Mucosa of stomach (tissue), 1 donor: Measurements from ENCODE around the gene CLEC4D.
"Not testable (repeated sequence)": the region's sequence is repeated elsewhere in the genome, so short reads cannot be mapped to it uniquely, and the experiment has no call there.

Experiments
- H3K27me3 ChIP-seq: one replicate; pipeline ENCODE4 v1.7.0; 2013; ENCODE audit warnings: mild to moderate bottlenecking, low read length; ENCODE audit not compliant: control insufficient read depth, insufficient read depth
- H3K36me3 ChIP-seq: one replicate; pipeline ENCODE4 v1.7.0; 2013; ENCODE audit warnings: low read length; ENCODE audit not compliant: control insufficient read depth, insufficient read depth
- H3K4me1 ChIP-seq: one replicate; pipeline ENCODE4 v1.7.0; 2013; ENCODE audit warnings: mild to moderate bottlenecking, low read length; ENCODE audit not compliant: control insufficient read depth, insufficient read depth
- H3K4me3 ChIP-seq: one replicate; pipeline ENCODE4 v1.7.0; 2013; ENCODE audit warnings: low read length
- H3K9ac ChIP-seq: one replicate; pipeline ENCODE4 v1.7.0; 2013; ENCODE audit warnings: mild to moderate bottlenecking, low read length, moderate library complexity
- H3K9me3 ChIP-seq: one replicate; pipeline ENCODE4 v1.7.0; 2013; ENCODE audit warnings: mild to moderate bottlenecking, low read length, moderate library complexity; ENCODE audit not compliant: control insufficient read depth
- donor health status: Pancreatic carcinoma.

The CLEC4D gene

GRCh38 chr12:8564656-8565055 is 51.4 kb downstream of the CLEC4D start:
- Histone ChIP-seq H3K9me3 (no peaks in the 10 kb centered on the region), H3K4me1 (no peaks in the 10 kb centered on the region), H3K36me3 (no peaks in the 10 kb centered on the region)

GRCh38 chr12:8566052-8566451 is 52.7 kb downstream of the CLEC4D start:
- not testable (repeated sequence) for H3K4me1 ChIP-seq, H3K4me3 ChIP-seq, H3K9ac ChIP-seq, H3K9me3 ChIP-seq, H3K36me3 ChIP-seq, H3K27me3 ChIP-seq

More at GRCh38 chr12:8564656-8565055, 51.4 kb downstream of the CLEC4D start:
- Histone ChIP-seq H3K4me3 (no peak overlapping the region), H3K27me3 (no peaks in the 10 kb centered on the region), H3K9ac (no peak overlapping the region)

DNA sequence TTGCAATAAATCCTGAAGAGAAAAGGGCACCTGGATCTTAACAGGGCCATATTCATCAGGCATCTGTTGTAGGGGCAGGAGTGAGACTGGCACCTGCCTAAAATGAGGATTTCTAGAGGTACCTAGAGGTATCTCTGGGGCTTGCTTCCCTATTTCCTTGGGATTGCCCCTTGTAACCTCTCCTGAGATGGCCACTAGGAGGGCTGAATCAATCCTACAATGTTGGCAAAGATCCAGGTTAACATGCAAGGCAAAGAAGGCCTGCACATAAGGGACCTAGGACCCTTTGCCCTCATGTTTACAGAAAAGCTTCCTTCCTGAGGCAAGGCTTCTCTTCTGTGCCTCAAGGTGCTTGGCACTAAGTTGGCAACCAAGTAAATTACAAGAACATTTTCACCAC is 53.2 kb downstream of the CLEC4D start:
- no peaks in the 10 kb centered on the region for H3K36me3 ChIP-seq
- H3K27me3 ChIP-seq = no peaks in the 10 kb centered on the region
- H3K4me3 ChIP-seq = no peak overlapping the region
- H3K4me1 ChIP-seq = no peaks in the 10 kb centered on the region
- H3K9ac ChIP-seq = no peak overlapping the region
- H3K9me3 ChIP-seq = no peaks in the 10 kb centered on the region
